K562 (cell line): ENCODE data around the gene RSPH3. TPM values are rescaled to one million over a fixed set of nuclear protein-coding genes. Genes with fewer than 3 reads are reported as not detected.

Experiments
- ETV6 ChIP-seq, 3 experiments: fragments of 150-350 bp in 1 of 3; sonication (generic) in 1 of 3; formaldehyde crosslinking in 1 of 3; IDR thresholded peaks; 2 replicates each; pipeline versions ENCODE4 v1.6.1 to v1.8.0; 2014 to 2022; ENCODE audit warnings: borderline replicate concordance in 2 of 3, low read depth in 2 of 3, antibody characterized with exemption in 1 of 3, low read length in 1 of 3, mild to moderate bottlenecking in 1 of 3, missing genetic modification reagents in 1 of 3
- HDAC1 ChIP-seq, 2 experiments: fragments of 450-650 bp; IDR thresholded peaks; 2 replicates each; pipeline ENCODE4 v1.6.1; 2016 to 2017; ENCODE audit warnings: inconsistent platforms in 1 of 2, mild to moderate bottlenecking in 1 of 2, moderate library complexity in 1 of 2
- NCOA4 ChIP-seq: fragments of 450-650 bp; IDR thresholded peaks from 2 replicates; pipeline ENCODE4 v1.6.1; 2018; ENCODE audit warnings: mild to moderate bottlenecking; ENCODE audit not compliant: partially characterized antibody
- TAF9B ChIP-seq: fragments of 450-650 bp; IDR thresholded peaks from 2 replicates; pipeline ENCODE4 v1.6.1; 2018; ENCODE audit warnings: mild to moderate bottlenecking; ENCODE audit not compliant: partially characterized antibody
- TBP ChIP-seq: optimal IDR thresholded peaks from 2 replicates; pipeline ENCODE3; 2011; ENCODE audit warnings: low read depth, low read length, improper control_type of control experiment
- TRIM24 ChIP-seq, 2 experiments: fragments of 450-650 bp; IDR thresholded peaks; 2 replicates each; pipeline ENCODE4 v1.6.1; 2016
- ZNF3 ChIP-seq: fragments of 250-450 bp; sonication (Bioruptor Pico); IDR thresholded peaks from 2 replicates; pipeline ENCODE4 v1.5.0; 2021; ENCODE audit warnings: mild to moderate bottlenecking, moderate library complexity
- ZNF57 ChIP-seq: fragments of 450-650 bp; formaldehyde crosslinking; IDR thresholded peaks from 2 replicates; pipeline ENCODE4 v1.4.0; 2020; ENCODE audit warnings: mild to moderate bottlenecking, moderate library complexity
- ZSCAN29 ChIP-seq: fragments of 450-650 bp; IDR thresholded peaks from 2 replicates; pipeline ENCODE4 v1.6.1; 2017
- polyA plus RNA-seq, 8 experiments: library from polyadenylated mRNA; depleted of rRNA in 4 of 8; stranded (reverse) in 5 of 8; unstranded in 3 of 8; fragments of >200 nt; fragmentation: Nextera tagmentation in 2 of 8; fragmentation: Illumina TruSeq in 1 of 8; extraction: Ambion mirVana in 2 of 8; extraction: Trizol in 1 of 8; gene quantifications; 2 replicates each; pipeline versions ENCODE4 v1.2.1 to v1.2.3, GENCODE V29; 2011 to 2014; ENCODE audit warnings: inconsistent platforms in 1 of 8, missing spikeins in 1 of 8
- total RNA-seq, 7 experiments: library from RNA; depleted of rRNA in 6 of 7; stranded (reverse); fragments of >200 nt in 6 of 7; fragmentation: Illumina TruSeq in 2 of 7; extraction: Trizol in 2 of 7; gene quantifications; 2 replicates each; pipeline versions ENCODE4 v1.2.1 to v1.2.3, GENCODE V29; 2011 to 2021; ENCODE audit warnings: low replicate concordance in 1 of 7
- TF ChIP-seq, protein P1 (sequence below), 2 experiments: fragments of 450-650 bp in 1 of 2; IDR thresholded peaks; 2 replicates each; pipeline ENCODE4 v1.6.1; 2011 to 2017; ENCODE audit warnings: low read depth in 2 of 2, antibody characterized with exemption in 1 of 2, borderline replicate concordance in 1 of 2, low read length in 1 of 2, mild to moderate bottlenecking in 1 of 2, mixed read lengths in 1 of 2; ENCODE audit not compliant: control insufficient read depth in 1 of 2
- TF ChIP-seq, protein P2 (sequence below): fragments of 450-650 bp; IDR thresholded peaks from 2 replicates; pipeline ENCODE4 v1.6.1; 2014; ENCODE audit warnings: low read depth, mild to moderate bottlenecking, moderate library complexity, borderline replicate concordance
- TF ChIP-seq, protein P3 (sequence below), 2 experiments: fragments of 450-650 bp in 1 of 2; sonication (generic) in 1 of 2; formaldehyde crosslinking in 1 of 2; IDR thresholded peaks; 2 replicates each; pipeline versions ENCODE4 v1.7.1 to v1.9.0; 2016 to 2022; ENCODE audit warnings: inconsistent platforms in 1 of 2, mild to moderate bottlenecking in 1 of 2, missing genetic modification reagents in 1 of 2

The RSPH3 gene
- total and polyA plus RNA-seq, 9 of the 15 experiments (the other 6 are each of a cell fraction or from before 2014, with no cell fraction given), result 0.52 to 2.9 (median 1.5) TPM

DNA sequence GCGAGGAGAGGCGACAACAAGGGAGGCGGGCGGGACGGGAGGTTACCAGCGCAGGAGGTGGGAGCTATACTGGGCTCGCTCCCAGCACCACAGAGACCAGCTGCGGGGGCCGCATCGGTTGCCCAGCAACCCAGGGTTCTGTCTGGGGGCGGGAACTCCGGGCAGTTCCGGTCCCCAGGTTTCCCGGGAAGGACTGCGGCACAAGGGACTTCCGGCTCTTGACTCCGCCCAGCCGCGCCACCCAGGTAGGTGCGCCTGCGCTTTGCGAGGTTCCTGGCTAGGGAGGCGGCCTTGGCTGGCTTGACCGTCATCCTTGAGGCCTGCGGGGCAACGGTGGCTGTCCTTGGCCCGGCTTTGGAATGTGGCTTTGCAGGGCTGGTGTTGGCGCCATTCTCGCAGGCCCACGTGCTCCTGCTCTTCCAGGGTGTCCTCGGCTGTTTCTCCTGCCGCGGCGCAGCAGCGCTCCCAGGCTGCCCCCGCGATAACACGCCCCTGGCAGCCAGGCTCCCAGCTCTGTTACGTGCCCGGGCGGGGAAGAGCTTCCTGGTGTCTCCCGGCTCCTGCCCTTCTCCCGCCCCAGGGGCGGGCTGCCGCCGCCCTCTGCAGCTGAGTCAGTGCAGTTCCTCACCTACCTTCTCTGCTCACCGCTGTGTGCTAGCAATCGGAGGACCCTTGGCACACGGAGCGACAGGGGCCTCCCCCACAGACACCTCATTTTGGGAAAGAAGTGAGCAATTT lies at the start of gene RSPH3 (continued):
- TF ChIP-seq, protein P1, sequence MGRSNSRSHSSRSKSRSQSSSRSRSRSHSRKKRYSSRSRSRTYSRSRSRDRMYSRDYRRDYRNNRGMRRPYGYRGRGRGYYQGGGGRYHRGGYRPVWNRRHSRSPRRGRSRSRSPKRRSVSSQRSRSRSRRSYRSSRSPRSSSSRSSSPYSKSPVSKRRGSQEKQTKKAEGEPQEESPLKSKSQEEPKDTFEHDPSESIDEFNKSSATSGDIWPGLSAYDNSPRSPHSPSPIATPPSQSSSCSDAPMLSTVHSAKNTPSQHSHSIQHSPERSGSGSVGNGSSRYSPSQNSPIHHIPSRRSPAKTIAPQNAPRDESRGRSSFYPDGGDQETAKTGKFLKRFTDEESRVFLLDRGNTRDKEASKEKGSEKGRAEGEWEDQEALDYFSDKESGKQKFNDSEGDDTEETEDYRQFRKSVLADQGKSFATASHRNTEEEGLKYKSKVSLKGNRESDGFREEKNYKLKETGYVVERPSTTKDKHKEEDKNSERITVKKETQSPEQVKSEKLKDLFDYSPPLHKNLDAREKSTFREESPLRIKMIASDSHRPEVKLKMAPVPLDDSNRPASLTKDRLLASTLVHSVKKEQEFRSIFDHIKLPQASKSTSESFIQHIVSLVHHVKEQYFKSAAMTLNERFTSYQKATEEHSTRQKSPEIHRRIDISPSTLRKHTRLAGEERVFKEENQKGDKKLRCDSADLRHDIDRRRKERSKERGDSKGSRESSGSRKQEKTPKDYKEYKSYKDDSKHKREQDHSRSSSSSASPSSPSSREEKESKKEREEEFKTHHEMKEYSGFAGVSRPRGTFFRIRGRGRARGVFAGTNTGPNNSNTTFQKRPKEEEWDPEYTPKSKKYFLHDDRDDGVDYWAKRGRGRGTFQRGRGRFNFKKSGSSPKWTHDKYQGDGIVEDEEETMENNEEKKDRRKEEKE (IDR thresholded peaks at IDR 0.05; ENCODE audit: borderline replicate concordance in 1 of 2, control insufficient read depth in 1 of 2, low read depth in 2 of 2, low read length in 1 of 2), result peak in 1 of 2 experiments; percentile 89; a peak in 1 of 4 replicates
- TF ChIP-seq ZNF57 (CRISPR knock-in tag) (no peak), ZSCAN29 (0 out of 2 replicates have a peak, but pooled peaks have one; percentile 48), ETV6 (IDR thresholded peaks at IDR 0.05; ENCODE audit: borderline replicate concordance in 1 of 2, low read depth in 2 of 2, low read length in 1 of 2) (no peak), ETV6 (CRISPR knock-in tag; IDR thresholded peaks at IDR 0.05; ENCODE audit: borderline replicate concordance) (no peak), TBP (peak; percentile 87), NCOA4 (no peak), TAF9B (peak; percentile 87), HDAC1 (IDR thresholded peaks at IDR 0.05) (peak in 1 of 2 experiments; percentile 90; a peak in 2 of 4 replicates), ZNF3 (CRISPR knock-in tag) (no peak), TRIM24 (IDR thresholded peaks at IDR 0.05) (peak in 1 of 2 experiments; percentile 96; a peak in 3 of 4 replicates)
- TF ChIP-seq, protein P2, sequence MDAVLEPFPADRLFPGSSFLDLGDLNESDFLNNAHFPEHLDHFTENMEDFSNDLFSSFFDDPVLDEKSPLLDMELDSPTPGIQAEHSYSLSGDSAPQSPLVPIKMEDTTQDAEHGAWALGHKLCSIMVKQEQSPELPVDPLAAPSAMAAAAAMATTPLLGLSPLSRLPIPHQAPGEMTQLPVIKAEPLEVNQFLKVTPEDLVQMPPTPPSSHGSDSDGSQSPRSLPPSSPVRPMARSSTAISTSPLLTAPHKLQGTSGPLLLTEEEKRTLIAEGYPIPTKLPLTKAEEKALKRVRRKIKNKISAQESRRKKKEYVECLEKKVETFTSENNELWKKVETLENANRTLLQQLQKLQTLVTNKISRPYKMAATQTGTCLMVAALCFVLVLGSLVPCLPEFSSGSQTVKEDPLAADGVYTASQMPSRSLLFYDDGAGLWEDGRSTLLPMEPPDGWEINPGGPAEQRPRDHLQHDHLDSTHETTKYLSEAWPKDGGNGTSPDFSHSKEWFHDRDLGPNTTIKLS, result peak; percentile 86
- TF ChIP-seq, protein P3, sequence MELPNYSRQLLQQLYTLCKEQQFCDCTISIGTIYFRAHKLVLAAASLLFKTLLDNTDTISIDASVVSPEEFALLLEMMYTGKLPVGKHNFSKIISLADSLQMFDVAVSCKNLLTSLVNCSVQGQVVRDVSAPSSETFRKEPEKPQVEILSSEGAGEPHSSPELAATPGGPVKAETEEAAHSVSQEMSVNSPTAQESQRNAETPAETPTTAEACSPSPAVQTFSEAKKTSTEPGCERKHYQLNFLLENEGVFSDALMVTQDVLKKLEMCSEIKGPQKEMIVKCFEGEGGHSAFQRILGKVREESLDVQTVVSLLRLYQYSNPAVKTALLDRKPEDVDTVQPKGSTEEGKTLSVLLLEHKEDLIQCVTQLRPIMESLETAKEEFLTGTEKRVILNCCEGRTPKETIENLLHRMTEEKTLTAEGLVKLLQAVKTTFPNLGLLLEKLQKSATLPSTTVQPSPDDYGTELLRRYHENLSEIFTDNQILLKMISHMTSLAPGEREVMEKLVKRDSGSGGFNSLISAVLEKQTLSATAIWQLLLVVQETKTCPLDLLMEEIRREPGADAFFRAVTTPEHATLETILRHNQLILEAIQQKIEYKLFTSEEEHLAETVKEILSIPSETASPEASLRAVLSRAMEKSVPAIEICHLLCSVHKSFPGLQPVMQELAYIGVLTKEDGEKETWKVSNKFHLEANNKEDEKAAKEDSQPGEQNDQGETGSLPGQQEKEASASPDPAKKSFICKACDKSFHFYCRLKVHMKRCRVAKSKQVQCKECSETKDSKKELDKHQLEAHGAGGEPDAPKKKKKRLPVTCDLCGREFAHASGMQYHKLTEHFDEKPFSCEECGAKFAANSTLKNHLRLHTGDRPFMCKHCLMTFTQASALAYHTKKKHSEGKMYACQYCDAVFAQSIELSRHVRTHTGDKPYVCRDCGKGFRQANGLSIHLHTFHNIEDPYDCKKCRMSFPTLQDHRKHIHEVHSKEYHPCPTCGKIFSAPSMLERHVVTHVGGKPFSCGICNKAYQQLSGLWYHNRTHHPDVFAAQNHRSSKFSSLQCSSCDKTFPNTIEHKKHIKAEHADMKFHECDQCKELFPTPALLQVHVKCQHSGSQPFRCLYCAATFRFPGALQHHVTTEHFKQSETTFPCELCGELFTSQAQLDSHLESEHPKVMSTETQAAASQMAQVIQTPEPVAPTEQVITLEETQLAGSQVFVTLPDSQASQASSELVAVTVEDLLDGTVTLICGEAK (IDR thresholded peaks at IDR 0.05), result peak; percentile 99
- TF ChIP-seq, protein P3 (CRISPR knock-in tag; IDR thresholded peaks at IDR 0.05), result no peak
